GM12878 (cell line): Measurements from ENCODE around the gene BCR.

Source experiments
- CEBPB ChIP-seq, 2 experiments: fragments of 150-350 bp in 1 of 2; IDR thresholded peaks; 2 replicates each; pipeline ENCODE4 v1.6.1; 2012 to 2014; ENCODE audit warnings: low read depth in 2 of 2, low read length in 2 of 2, borderline replicate concordance in 1 of 2, inconsistent platforms in 1 of 2
- CEBPZ ChIP-seq: fragments of 150-350 bp; IDR thresholded peaks from 2 replicates; pipeline ENCODE4 v1.6.1; 2016; ENCODE audit warnings: low read depth, low read length
- CHD2 ChIP-seq: IDR thresholded peaks from 2 replicates; pipeline ENCODE4 v1.6.1; 2011; ENCODE audit warnings: low read depth, low read length, improper control_type of control experiment, borderline replicate concordance
- CREB1 ChIP-seq: IDR thresholded peaks from 2 replicates; pipeline ENCODE4 v1.6.1; 2012; ENCODE audit warnings: low read depth, mild to moderate bottlenecking, inconsistent platforms
- CTCF ChIP-seq, 3 experiments: IDR thresholded peaks in 2 of 3; conservative IDR thresholded peaks in 1 of 3; 2 replicates each; pipeline ENCODE4 v1.5.1; 2011; ENCODE audit warnings: low read depth in 3 of 3, low read length in 3 of 3, mild to moderate bottlenecking in 3 of 3, control low read depth in 2 of 3, moderate library complexity in 2 of 3, inconsistent platforms in 1 of 3, mixed read lengths in 1 of 3; ENCODE audit not compliant: control insufficient read depth in 2 of 3, insufficient read depth in 1 of 3; ENCODE audit errors: extremely low read depth in 1 of 3
- FOS ChIP-seq: IDR thresholded peaks from 3 replicates; pipeline ENCODE4 v1.6.1; 2011; ENCODE audit warnings: borderline replicate concordance; ENCODE audit not compliant: insufficient read length; ENCODE audit errors: extremely low read depth
- POLR2A ChIP-seq: IDR thresholded peaks from 2 replicates; pipeline ENCODE4 v1.6.1; 2011; ENCODE audit warnings: low read depth, mild to moderate bottlenecking, low read length
- POLR2AphosphoS5 ChIP-seq: IDR thresholded peaks from 2 replicates; pipeline ENCODE4 v1.6.1; 2011; ENCODE audit warnings: mild to moderate bottlenecking, low read length, inconsistent platforms
- SIN3A ChIP-seq: IDR thresholded peaks from 2 replicates; pipeline ENCODE4 v1.6.1; 2012; ENCODE audit warnings: low read depth, low read length, improper control_type of control experiment
- SMC3 ChIP-seq: IDR thresholded peaks from 2 replicates; pipeline ENCODE4 v1.6.1; 2011; ENCODE audit warnings: low read length, improper control_type of control experiment, borderline replicate concordance
- TCF12 ChIP-seq: IDR thresholded peaks from 2 replicates; pipeline ENCODE4 v1.6.1; 2011; ENCODE audit warnings: low read depth, mild to moderate bottlenecking, low read length

- TF ChIP-seq POLR2A (no peak), POLR2AphosphoS5 (no peak), CTCF (IDR thresholded peaks at IDR 0.05 in 2 of 3, conservative IDR thresholded peaks at IDR 0.05 in 1 of 3; ENCODE audit: control insufficient read depth in 2 of 3, extremely low read depth in 1 of 3, insufficient read depth in 1 of 3, low read depth in 3 of 3, low read length in 3 of 3) (no peak), CHD2 (no peak), SIN3A (no peak), TCF12 (no peak), CEBPB (IDR thresholded peaks at IDR 0.05; ENCODE audit: borderline replicate concordance in 1 of 2, low read depth in 2 of 2, low read length in 2 of 2) (no peak), FOS (no peak), CREB1 (no peak), CEBPZ (no peak), SMC3 (no peak)
Observed at GRCh38 chr22:23243006-23243573, 62.8 kb downstream of the BCR start.
